Upper lobe of left lung (tissue), 4 donors: ENCODE data around the gene IPCEF1.

Experiments used
- EP300 ChIP-seq, 4 donors: sonication (generic); formaldehyde crosslinking; IDR thresholded peaks; one replicate each; pipeline ENCODE4 v1.5.1; 2017; ENCODE audit warnings: antibody characterized with exemption in 4 of 4, control low read depth in 2 of 4
- POLR2A ChIP-seq, 4 donors: fragments of 450-650 bp; IDR thresholded peaks; one replicate each; pipeline ENCODE4 v1.5.1; 2016 to 2017; ENCODE audit warnings: antibody characterized with exemption in 4 of 4, mild to moderate bottlenecking in 2 of 4
- POLR2AphosphoS5 ChIP-seq, 2 donors: sonication (generic); formaldehyde crosslinking; IDR thresholded peaks; one replicate each; pipeline ENCODE4 v1.5.1; 2017; ENCODE audit warnings: antibody characterized with exemption in 2 of 2
- TF ChIP-seq, protein P1 (sequence below), 6 experiments: fragments of 450-650 bp in 4 of 6; fragments of 200-600 bp in 2 of 6; sonication (generic) in 2 of 6; IDR thresholded peaks; one replicate each; pipeline ENCODE4 v1.5.1; 2016 to 2019; ENCODE audit warnings: antibody characterized with exemption in 6 of 6

DNA sequence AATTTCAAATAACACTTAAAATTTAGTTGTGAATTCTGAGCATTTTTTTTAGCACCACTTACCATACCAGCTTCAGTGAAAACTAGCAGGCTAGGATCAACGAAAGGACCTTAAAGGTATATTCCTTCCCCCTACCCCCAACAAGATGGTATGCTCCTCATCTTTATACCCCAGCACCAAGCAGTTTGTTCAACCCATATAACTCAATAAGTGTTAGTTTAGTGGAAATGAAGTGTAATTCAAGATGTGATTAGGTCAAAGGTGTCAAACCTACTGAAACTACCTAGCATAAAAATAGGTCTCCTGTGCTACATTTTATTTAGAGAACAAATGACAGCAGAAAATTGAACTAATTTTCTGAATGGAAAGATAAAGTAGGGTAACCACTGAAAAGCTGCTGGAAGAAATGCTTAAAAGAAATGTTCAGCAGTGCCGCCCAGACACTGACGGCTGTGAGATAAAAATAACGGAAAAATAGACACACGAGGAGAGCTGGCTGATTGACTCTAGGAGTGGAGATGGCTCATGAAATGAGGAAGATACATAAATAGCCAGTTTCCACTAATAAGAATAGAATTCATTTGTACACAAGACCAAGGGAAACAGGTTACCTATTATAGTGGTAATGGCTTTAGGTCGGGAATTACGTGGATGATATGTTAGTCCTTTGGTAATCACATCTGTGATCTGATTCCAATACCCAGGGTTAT, 94.8 kb downstream of the IPCEF1 start:
- TF ChIP-seq POLR2A (IDR thresholded peaks at IDR 0.05) (no peak), POLR2AphosphoS5 (IDR thresholded peaks at IDR 0.05) (no peak), EP300 (IDR thresholded peaks at IDR 0.05) (no peak)
- TF ChIP-seq, protein P1, sequence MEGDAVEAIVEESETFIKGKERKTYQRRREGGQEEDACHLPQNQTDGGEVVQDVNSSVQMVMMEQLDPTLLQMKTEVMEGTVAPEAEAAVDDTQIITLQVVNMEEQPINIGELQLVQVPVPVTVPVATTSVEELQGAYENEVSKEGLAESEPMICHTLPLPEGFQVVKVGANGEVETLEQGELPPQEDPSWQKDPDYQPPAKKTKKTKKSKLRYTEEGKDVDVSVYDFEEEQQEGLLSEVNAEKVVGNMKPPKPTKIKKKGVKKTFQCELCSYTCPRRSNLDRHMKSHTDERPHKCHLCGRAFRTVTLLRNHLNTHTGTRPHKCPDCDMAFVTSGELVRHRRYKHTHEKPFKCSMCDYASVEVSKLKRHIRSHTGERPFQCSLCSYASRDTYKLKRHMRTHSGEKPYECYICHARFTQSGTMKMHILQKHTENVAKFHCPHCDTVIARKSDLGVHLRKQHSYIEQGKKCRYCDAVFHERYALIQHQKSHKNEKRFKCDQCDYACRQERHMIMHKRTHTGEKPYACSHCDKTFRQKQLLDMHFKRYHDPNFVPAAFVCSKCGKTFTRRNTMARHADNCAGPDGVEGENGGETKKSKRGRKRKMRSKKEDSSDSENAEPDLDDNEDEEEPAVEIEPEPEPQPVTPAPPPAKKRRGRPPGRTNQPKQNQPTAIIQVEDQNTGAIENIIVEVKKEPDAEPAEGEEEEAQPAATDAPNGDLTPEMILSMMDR (IDR thresholded peaks at IDR 0.05), result no peak
